Testis (tissue), 2 donors: Measurements from ENCODE around the gene EXTL2.
A peak's percentile ranks its signal among the peaks of the same experiment; 100 is the strongest.

Experiments
- POLR2A ChIP-seq: fragments of 450-650 bp; IDR thresholded peaks from one replicate; pipeline ENCODE4 v1.6.1; 2017; ENCODE audit warnings: antibody characterized with exemption, mild to moderate bottlenecking, moderate library complexity
- TF ChIP-seq, protein P1 (sequence below), 3 experiments: fragments of 450-650 bp in 2 of 3; fragments of 200-600 bp in 1 of 3; sonication (generic) in 1 of 3; IDR thresholded peaks; one replicate each; pipeline ENCODE4 v1.5.1; 2016 to 2019; ENCODE audit warnings: antibody characterized with exemption in 3 of 3, mild to moderate bottlenecking in 2 of 3, moderate library complexity in 1 of 3

DNA sequence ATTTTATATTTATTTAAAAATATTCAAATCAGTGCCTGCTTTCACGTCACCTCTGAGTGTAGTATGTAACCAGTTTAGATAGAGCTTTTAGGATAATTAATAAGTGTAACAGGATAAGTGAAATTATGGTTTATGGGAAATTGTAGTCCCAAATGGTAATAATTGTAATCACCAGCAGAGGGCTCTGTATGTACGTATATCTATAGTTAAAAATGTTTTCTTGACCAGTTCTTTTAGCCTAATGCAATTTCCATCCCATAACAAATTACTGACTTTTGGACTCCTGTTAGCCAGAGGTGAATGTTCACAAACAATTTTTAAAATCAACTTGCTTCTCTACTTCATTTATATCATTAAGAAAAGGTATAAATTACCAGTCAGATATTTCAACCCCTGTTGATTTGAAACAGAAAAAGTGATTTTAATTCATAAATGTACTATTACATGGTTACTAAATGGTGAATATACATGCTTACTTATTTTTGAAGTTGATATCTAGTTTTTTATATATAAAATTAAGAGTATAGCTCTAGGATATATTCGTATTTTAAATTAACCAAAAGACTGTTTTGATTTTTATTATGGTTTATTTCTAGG lies 26.6 kb upstream of the EXTL2 start:
- TF ChIP-seq, protein P1, sequence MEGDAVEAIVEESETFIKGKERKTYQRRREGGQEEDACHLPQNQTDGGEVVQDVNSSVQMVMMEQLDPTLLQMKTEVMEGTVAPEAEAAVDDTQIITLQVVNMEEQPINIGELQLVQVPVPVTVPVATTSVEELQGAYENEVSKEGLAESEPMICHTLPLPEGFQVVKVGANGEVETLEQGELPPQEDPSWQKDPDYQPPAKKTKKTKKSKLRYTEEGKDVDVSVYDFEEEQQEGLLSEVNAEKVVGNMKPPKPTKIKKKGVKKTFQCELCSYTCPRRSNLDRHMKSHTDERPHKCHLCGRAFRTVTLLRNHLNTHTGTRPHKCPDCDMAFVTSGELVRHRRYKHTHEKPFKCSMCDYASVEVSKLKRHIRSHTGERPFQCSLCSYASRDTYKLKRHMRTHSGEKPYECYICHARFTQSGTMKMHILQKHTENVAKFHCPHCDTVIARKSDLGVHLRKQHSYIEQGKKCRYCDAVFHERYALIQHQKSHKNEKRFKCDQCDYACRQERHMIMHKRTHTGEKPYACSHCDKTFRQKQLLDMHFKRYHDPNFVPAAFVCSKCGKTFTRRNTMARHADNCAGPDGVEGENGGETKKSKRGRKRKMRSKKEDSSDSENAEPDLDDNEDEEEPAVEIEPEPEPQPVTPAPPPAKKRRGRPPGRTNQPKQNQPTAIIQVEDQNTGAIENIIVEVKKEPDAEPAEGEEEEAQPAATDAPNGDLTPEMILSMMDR (IDR thresholded peaks at IDR 0.05): peak; percentile 41 to 77 (median 51)
- TF ChIP-seq POLR2A: no peak
